T follicular helper cell (primary cell): ENCODE measurements around the gene EXOSC3.
"Not testable (repeated sequence)": the region's sequence is repeated elsewhere in the genome, so short reads cannot be mapped to it uniquely, and the experiment has no call there.

Experiments used
- DNase-seq: peaks from one replicate; pipeline ENCODE4 v3.0.0-alpha.2; 2020; ENCODE audit warnings: low read depth
- total RNA-seq, 2 experiments: gene quantifications; one replicate each; lab custom pipeline; 2026; lab: John Stamatoyannopoulos, UW

The EXOSC3 gene
- 34.3 to 41.4 reads per million in 2 experiments for total RNA-seq

DNA sequence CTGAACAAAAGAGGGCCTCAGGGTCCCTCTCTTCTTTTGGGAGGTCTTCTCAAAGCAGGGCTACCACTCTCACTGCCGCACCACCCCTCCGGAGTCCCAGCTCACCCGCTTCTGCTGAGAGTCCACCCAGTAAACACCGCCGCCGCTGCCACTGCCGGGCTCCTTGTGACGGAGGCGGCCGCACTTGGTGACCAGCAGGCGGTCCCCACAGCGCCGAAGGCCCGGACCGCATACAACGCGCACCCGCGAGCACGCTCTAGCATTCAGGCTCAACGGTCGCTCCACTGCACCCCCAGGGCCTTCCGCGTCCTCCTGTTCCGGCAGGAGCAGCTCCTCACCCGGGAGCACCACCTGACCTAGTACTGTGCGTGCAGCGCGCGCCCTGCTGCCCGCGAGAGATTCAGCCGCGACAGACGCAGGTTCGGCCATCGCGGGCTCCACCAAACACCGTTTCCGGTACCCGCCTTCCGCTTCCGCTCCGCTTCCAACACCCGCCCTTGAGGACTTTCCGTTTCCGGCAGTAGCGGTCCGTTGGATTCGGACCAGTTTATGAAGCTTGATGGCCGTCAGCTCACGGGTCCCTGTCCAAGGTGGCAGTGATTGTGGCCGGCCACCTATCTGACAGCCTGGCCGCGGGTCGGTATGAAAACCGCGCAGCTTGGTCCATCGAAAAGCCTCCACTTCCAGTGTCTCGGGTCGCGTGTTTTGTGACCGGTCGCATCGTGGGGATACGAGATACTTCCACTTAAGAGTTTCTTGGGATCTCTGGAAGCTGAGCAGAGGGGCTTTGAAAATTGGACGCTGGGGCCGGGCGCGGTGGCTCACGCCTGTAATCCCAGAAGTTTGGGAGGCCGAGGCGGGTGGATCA is at the start of gene EXOSC3:
Gene EXOSC3, minus strand, starts transcription at position 449 of the 868 bp plus-strand sequence. Its CDS starts 20 bp downstream, at position 429.
- DNase-seq = peak; percentile 71

DNA sequence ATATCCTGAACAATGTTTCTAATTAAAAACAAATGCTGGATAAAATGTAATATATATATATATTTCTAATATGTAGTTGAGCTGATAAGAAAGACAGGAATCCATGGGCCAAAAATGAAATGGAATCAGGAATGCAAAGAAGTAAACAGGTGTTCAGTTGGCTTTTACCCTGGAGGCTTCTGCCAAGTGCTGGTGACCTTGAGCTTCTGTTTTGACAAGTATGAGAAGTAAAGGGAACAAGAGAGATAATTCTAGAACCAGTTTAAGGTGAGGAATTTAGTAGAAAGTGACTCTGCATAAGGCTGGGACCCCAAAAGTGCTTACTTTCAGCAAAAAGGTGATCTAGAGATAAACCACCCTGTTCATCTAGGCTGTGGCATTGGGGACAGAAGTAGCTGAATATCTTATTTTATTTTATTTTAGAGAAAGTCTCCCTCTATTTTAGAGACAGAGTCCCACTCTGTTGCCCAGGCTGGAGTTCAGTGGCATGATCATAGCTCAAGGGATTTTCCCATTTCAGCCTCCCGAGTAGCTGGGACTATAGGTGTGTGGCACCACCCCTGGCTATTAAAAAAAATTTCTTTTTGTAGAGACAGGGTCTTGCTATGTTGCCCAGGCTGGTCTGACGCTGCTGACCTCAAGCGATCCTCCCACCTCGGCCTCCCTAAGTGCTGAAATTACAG is 42.8 kb upstream of the EXOSC3 start:
- no peak for DNase-seq

DNA sequence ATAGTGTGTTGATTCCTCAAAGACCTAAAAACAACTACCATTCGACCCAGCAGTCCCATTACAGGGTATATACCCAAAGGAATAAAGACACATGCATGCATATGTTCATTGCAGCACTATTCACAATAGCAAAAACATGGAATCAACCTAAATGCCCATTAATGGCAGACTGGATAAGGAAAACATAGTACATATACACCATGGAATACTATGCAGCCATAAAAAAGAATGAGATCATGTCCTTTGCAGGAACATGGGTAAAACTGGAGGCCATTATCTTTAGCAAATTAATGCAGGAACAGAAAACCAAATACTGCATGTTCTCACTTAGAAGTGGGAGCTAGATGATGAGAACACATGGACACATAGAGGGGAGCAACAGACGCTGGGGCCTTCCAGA is 40.3 kb upstream of the EXOSC3 start:
- not testable (repeated sequence) for DNase-seq

DNA sequence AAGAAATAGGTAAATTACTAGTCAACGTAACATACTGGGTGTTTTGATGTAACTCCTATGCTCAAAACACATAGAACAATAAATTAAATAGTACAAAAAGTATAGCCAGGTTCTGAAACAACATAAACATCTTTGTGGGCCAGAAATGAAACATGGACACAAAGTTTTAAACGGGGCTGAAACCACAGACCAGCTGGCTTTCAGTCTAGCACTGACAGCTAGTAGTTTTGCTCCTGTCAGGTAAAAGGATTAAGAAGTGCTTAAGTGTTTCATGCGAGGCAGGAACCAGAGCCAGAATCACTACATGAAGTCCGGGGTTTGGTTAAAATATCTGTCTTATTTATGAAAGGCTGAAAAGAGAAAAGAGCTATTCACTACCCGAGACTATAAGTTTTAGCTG is 35.3 kb upstream of the EXOSC3 start:
- no peak for DNase-seq

DNA sequence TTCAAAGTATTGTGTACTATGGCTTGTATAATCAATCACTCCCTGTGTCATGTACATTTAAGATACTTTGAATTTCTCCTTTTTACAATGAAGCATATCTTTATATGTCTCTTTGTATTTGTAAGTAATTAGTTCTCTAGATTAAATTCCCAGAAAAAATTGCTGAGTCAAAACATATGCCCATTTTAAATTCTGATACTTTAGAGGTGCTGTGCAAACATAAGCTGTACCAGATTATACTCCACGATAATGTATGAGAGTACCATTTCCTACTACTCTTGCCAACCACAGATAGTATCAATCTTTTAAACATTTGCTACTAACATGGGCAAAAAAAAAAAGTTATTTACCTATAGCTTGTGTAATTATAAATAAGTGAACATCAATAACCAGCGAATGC is 34.0 kb upstream of the EXOSC3 start:
- no peak for DNase-seq

DNA sequence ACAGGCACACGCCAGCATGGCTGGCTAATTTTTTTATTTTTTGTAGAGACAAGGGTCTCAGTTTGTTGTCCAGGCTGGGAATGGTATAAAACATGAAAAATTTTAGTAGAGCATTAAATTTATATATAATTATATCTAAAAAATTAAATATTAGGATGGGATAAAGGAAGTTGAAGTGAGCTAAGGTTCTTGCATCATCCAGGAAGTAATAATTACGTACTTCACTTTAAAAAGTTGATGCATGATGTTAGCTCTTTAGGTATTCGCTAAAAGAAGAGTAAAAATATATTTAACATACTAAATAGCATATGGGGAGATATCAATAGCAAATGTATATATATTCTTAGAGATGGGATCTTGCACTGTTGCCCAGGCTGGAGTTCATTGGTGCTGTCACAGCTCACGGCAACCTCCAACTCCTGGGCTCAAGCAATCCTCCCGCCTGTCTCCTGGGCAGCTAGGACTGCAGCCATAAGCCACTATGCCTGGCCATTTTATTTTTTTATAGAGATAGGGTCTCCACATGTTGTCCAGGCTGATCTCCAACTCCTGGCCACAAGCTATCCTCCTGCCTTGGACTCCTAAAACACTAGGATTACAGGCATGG is 28.0 kb upstream of the EXOSC3 start:
- DNase-seq = no peak

DNA sequence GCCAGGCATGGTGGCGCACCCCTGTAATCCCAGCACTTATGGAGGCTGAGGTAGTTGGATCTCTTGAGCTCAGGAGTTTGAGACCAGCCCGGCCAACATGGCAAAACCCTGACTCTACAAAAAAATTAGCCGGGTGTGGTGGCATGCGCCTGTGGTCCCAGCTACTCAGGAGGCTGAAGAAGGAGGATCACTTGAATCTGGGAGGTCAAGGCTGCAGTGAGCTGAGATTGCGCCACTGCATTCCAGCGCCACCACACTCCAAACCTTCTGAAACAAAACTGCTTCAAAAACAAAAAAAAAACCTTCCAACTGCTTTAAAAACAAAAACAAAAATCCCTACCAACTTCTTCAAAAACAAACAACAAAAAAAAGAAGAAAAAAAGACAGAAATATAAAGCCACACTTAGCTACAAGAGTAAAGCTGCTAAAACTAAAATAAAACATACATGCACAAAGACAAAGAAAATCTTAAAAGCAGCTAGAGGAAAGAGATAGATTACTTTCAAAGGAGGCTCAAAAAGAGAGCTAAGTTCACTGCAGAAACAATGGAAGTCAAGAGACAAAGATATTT is 27.1 kb upstream of the EXOSC3 start:
- DNase-seq = no peak

DNA sequence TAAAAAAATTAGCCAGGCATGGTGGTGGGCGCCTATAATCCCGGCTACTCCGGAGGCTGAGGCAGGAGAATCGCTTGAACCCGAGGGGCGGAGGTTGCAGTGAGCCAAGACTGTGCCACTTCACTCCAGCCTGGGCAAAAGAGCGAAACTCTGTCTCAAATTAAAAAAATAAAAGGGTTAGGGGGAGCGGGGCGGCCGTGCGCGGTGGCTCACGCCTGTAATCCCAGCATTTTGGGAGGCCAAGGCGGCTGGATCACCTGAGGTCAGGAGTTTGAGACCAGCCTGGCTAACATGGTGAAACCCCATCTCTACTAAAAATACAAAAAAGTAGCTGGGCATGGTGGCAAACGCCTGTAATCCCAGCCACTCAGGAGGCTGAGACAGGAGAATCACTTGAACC is 24.8 kb upstream of the EXOSC3 start:
- not testable (repeated sequence) for DNase-seq

DNA sequence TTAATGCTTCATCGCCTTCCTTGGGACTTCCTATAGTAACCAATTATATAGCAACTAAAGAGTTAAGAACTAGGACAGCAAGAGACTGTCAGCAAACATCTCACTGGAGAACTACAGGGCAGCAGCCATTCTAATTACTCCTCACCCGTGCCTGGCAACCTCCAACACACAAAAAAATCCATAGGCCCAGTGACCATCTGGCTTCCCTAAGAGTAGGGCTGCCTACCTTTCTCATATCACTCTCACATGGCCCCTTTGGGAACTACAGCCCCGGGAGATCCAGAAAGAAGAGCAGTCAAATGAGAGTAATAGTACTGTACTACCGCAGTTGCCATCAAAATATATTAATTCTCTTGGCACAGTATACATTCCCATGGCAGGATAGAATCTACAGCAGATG is 21.4 kb upstream of the EXOSC3 start:
- no peak for DNase-seq

DNA sequence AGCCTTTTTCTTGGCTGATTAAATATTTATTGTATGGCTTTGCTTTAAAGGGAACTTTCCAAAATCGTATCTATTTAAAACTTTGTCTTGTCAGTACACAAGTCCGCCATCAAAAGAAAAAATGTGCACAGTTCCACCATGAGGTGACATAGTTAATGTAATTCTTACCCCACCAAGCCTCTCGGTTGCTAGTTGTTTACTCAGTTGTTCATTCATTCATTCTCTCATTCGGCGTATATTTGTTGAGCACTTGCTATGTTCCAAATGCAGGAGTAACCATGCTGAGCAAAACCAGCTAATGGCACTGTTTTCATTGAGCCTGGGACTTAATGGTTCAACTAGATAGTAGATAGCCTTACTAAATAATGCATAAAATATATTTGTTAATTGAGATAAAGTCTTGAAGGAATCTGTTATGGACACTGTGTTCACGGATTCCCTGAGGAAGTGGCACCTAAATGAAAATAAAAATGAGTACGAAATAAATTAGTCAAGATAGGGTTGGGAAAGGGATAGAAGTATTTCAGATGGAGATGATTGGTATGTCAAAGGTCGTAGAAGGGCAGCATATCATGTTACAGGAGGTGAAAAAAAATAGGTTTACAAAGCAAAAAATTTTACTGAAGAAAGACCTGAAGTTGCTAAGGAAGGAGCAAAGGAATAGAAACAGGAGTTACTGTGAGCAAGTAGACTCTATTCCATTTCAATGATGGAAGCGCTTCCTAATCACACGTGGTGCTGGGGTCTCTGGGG is 17.3 kb upstream of the EXOSC3 start:
- DNase-seq = no peak

DNA sequence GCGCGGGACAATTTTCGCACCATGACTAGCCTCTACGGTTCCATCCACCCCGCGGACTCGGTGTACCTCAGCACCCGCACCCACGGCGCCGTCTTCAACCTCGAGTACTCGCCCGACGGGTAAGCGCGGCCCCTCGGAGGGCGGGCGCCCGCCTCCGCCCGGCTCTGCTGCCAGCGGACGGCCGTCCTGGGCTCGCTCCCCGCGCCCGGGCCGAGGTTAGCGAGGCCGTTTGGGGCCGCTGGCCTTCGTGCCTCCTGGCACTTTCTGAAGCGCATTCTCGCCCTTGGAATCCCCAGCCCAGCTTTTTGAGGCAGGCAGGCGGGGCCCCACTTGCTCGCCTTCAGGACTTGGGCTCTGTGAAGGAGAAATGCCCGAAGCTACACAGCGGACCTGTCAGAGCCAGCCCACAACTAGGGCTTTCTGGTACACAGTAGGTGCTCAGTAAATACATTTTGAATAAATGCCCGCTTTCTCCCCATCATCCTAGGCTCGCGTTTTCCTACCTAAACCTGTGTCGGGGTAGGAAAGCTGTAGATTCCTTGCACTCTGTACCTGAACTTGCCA is 16.5 kb upstream of the EXOSC3 start:
- no peak for DNase-seq

DNA sequence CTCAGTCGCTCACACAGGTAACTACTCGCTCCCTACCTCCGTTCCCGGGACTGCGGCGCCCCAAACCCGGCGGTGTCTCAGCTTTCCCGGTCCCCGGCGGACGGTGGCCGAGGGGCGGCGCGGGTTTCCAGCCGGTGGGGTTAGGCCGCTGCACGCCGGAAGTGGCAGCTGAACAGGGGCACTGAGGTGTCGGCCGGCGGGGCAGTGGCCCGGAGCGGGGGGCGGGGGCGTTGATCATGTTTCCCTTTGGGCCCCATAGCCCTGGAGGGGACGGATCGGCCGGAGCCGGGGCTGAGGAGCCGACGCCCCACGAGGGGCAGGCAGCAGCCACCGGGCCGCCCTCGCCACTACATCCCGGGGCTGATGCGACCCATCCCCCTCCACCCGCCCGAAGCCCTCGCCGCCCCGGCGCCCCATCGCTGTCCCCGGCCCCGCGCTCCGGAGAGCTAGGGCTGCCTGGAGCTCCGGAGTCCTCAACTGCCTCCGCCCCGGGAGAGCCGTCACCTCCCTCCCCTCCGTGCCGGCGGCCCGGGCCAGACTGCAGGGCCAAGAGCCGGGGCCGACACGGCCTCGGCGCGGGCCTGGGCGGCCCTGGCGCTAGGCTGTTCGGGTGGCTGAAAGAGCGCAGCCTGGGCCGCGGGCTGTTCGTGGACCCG is 15.9 kb upstream of the EXOSC3 start, which contains the start of gene DCAF10:
Gene DCAF10, plus strand, starts transcription at position 167 of the 656 bp plus-strand sequence. Its CDS starts 70 bp downstream, at position 237.
- DNase-seq = peak; percentile 80

DNA sequence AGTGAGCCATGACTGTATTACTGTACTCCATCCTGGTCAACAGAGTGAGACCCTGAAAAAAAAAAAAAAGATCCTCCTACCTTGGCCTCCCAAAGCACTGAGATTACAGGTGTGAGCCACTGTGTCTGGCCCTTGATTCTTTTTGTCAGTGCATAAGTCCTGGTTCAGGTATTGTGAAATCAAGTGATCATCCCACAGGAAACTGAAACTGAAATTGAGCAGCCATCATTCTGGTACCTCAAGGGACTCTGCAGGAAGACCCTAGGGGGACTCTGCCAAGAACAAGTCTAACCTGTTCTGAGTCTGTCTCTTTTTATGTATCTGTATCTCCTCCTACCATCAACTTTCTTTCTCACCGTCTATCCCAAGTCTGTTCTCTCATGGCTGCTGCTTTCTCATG is 13.8 kb upstream of the EXOSC3 start:
- no peak for DNase-seq

DNA sequence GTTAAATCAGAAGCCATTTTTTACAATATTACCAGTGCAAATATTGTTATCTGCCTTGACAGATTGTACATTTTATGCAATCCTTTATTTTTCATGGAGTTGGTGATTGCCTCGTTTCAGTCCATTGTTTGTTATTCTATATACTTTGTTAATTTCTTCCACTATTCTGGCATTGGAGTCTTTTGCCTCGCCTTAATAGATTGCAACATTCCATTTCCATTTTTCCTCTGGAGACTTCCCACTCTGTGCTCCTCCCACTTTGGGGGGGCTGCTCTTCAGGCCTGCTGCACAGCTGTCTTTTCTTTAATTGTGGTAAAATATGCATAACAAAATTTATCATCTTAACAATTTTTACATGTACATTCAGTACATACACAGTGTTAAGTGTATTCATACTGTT is 11.4 kb upstream of the EXOSC3 start:
- no peak for DNase-seq

DNA sequence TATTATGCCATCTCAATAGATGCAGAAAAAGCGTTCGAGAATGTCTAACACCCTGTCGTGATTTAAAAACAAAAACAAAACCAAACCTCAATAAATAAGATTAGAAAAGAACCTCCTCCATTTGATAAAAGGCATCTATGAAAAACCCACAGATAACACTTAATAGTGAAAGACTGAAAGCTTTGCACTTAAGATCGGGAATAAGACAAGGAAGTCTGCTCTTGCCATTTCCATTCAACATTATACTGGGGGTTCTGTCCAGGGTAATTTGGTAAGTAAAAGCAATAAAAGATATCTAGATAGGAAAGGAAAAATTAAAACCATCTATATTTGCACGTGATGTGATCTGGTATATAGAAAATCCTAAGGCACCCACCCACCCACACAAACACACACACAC is 7.3 kb upstream of the EXOSC3 start:
- DNase-seq = no peak

DNA sequence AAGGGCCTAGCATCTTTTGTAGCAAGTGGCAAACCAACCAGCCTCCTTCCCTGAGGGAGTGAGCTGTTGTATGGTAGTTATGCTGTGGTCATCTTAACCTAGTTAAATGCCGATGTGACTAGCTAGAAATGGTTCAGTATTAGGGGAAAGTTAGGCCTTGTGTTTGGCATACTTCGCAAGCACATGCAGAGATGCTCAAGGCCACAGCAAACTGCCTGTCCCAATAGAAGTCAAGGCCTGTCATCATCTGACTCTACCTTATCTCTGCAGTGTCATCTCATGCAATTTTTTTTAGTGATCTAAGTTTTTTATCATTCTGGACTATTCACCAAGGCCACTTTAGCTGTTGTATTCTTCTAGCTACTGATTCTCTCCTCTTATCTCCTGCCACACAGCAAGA is 5.2 kb upstream of the EXOSC3 start:
- no peak for DNase-seq

DNA sequence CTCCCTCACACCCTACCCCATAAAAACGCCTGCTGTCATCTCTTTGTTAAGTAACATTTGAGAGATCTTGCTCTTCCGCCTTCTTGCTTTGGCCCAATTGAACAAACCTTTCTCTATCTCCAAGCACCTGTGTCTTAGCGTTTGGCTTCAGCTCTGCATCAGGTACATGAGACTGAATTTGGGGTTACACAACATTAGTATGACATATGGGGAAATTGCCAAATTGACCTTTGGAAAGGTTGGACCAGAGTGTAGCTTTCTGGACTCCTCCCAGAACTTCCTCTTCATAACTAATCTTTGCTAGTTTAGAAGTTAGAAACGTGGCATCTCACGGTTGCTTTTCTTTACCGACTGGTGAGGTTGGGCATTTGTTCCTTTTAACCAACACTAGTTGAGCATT is 3.5 kb upstream of the EXOSC3 start:
- no peak for DNase-seq

DNA sequence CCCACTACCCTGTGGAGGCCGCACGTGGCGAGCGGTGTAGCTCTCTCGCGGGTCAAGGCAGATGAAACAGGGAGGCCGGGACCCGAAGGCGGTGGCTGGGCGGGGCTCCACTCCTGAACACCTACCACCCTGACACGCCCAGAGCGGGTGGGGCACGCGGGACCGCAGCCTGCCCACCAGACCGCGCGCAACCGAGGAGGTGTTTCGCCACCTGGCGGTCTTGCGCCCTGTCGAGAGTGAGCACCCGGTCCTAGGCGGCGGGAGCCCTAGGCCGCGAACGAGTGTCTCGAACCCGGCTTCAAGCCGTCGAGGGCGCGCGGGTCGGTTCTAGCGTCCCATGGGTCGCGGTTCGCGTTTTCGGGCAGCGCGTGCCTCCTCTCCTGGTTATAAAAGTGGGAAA is 2.2 kb upstream of the EXOSC3 start:
- no peak for DNase-seq

DNA sequence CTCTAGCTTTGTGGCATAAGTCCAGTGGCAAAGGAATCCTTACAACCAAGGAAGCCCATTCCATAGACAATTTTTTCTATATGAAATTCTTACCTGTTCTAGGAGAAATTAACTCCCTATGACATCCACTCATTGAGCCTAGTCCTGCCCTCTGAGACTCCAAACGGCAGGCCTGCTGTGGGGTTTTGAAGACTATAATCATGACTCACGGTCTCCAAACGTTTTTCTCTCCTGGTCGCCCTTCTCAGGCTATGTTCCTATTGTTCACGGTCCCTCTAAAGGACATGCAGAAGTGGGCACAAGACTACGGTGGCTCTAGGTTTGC is 611 bp downstream of the EXOSC3 start:
- DNase-seq = no peak

DNA sequence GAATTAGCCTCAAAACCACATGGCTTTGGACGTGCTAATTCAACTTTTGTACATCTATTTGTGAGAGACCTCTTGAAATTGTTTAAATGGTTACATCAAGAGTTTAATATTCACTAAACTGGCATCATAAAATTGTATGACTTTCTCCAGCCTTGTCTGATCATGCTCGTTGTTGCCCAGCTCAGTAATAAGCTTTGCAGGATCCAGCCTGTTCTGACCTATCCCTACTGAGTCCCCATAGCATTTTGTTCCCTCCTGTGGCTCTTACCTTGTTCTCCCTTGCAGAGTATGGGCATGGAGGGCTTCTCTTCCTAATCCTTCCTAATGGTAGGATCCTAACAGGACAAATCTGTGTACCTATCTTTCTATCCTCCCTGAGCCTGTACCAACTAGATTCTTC is 6.3 kb downstream of the EXOSC3 start:
- no peak for DNase-seq

DNA sequence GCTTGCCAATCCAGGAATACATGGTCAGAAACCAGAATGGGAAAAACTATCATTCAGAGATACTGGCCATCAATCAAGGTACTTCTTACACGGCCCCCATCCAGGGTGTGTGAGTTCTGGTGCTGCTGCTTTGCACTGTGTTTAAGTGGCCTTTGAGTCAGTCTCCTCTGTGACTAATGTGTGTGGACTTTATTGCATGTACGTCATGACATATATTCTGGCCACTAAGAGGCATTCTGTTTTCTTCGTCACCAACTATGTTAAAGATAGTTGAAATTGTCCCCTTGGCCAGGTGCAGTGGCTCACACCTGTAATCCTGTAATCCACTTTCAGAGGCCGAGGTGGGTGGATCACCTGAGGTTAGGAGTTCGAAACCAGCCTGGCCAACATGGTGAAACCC is 8.5 kb downstream of the EXOSC3 start:
- DNase-seq = no peak
